Left ventricle myocardium inferior (tissue), 1 donor: ENCODE data around the gene VAT1L. TPM values are rescaled to one million over a fixed set of nuclear protein-coding genes. Genes with fewer than 3 reads are reported as not detected.
"Not testable (repeated sequence)": the region's sequence is repeated elsewhere in the genome, so short reads cannot be mapped to it uniquely, and the experiment has no call there.

Source experiments
- DNase-seq: peaks from one replicate; pipeline ENCODE4 v3.0.0-alpha.2; 2020
- H3K27ac ChIP-seq: fragments of 200-600 bp; replicated peaks from 2 replicates; pipeline ENCODE4 v1.8.0; 2021
- H3K27me3 ChIP-seq: fragments of 200-600 bp; 2 replicates; pipeline ENCODE4 v1.8.0; 2021; ENCODE audit warnings: low read depth
- H3K36me3 ChIP-seq: fragments of 200-600 bp; 2 replicates; pipeline ENCODE4 v1.8.0; 2021
- H3K4me1 ChIP-seq: fragments of 200-600 bp; 2 replicates; pipeline ENCODE4 v1.8.0; 2021
- H3K4me3 ChIP-seq: fragments of 200-600 bp; 2 replicates; pipeline ENCODE4 v1.8.0; 2021; ENCODE audit warnings: mild to moderate bottlenecking, moderate library complexity
- H3K9me3 ChIP-seq: fragments of 200-600 bp; replicated peaks from 2 replicates; pipeline ENCODE4 v1.8.0; 2021
- CTCF ChIP-seq: fragments of 200-600 bp; IDR thresholded peaks from 2 replicates; pipeline ENCODE4 v1.8.0; 2021; ENCODE audit warnings: antibody characterized with exemption, mild to moderate bottlenecking, borderline replicate concordance
- intact Hi-C: fragments of 100-400 bp; cut with micrococcal nuclease; formaldehyde crosslinking; loops from one replicate; pipeline ENCODE4 v1.11.0; 2022
- total RNA-seq: library from RNA; stranded (reverse); fragmentation: NEBNext Ultra II Directional; extraction: Animal tissue kit (Norgen Biotek cat#: 25700); gene quantifications from one replicate; pipeline ENCODE4 v1.2.1, GENCODE V29; 2021
- donor health status: DM: no; HTN: yes; CAD: no; lungs with severe emphysema.

Gene VAT1L
- total RNA-seq, 1 donor from 2014 or later = 13.1 TPM

- H3K36me3 ChIP-seq = no peaks in the 10 kb centered on the region
- intact Hi-C loops = no loop called here
- no peaks in the 10 kb centered on the region for H3K4me1 ChIP-seq
- H3K27me3 ChIP-seq = no peaks in the 10 kb centered on the region
- H3K4me3 ChIP-seq = no peak overlapping the region
- H3K27ac ChIP-seq = no peak overlapping the region
- no peak for DNase-seq
- H3K9me3 ChIP-seq = peaks cover 4% of the 10 kb centered on the region
- TF ChIP-seq CTCF = no peak
Observed at GRCh38 chr16:77939968-77940367, 151.6 kb downstream of the VAT1L start.

GRCh38 chr16:77943801-77944200 is 155.4 kb downstream of the VAT1L start:
- Histone ChIP-seq H3K36me3 (no peaks in the 10 kb centered on the region), H3K4me1 (no peaks in the 10 kb centered on the region), H3K9me3 (peaks cover 4% of the 10 kb centered on the region), H3K27me3 (no peaks in the 10 kb centered on the region), H3K27ac (no peak overlapping the region), H3K4me3 (no peak overlapping the region)
- intact Hi-C loops = no loop called here
- no peak for DNase-seq
- no peak for TF ChIP-seq CTCF

GRCh38 chr16:77944631-77945030 is 156.3 kb downstream of the VAT1L start:
- no peak for DNase-seq
- TF ChIP-seq CTCF = no peak
- intact Hi-C loops = no loop called here
- no peaks in the 10 kb centered on the region for H3K36me3 ChIP-seq
- H3K9me3 ChIP-seq = peaks cover 4% of the 10 kb centered on the region
- no peak overlapping the region for H3K27ac ChIP-seq
- no peaks in the 10 kb centered on the region for H3K27me3 ChIP-seq
- H3K4me3 ChIP-seq = no peak overlapping the region
- peaks cover 3% of the 10 kb centered on the region for H3K4me1 ChIP-seq

- Histone ChIP-seq H3K36me3 (no peaks in the 10 kb centered on the region), H3K27ac (no peak overlapping the region), H3K4me1 (peaks cover 3% of the 10 kb centered on the region), H3K9me3 (peaks cover 4% of the 10 kb centered on the region), H3K27me3 (no peaks in the 10 kb centered on the region), H3K4me3 (no peak overlapping the region)
- no peak for TF ChIP-seq CTCF
- no peak for DNase-seq
- intact Hi-C loops = no loop called here
Observed at GRCh38 chr16:77945126-77945525, 156.8 kb downstream of the VAT1L start.

- peaks cover 4% of the 10 kb centered on the region for H3K9me3 ChIP-seq
- H3K36me3 ChIP-seq = no peaks in the 10 kb centered on the region
- no peak overlapping the region for H3K27ac ChIP-seq
- no peak for DNase-seq
- intact Hi-C loops = no loop called here
- H3K4me3 ChIP-seq = no peak overlapping the region
- H3K4me1 ChIP-seq = peaks cover 3% of the 10 kb centered on the region
- TF ChIP-seq CTCF = no peak
- no peaks in the 10 kb centered on the region for H3K27me3 ChIP-seq
Observed at GRCh38 chr16:77946823-77947222, 158.5 kb downstream of the VAT1L start.

- intact Hi-C loops, H3K4me1 ChIP-seq, H3K36me3 ChIP-seq: not testable (repeated sequence)
Observed at GRCh38 chr16:77947590-77947989, 159.2 kb downstream of the VAT1L start.

More at GRCh38 chr16:77947590-77947989, 159.2 kb downstream of the VAT1L start:
- not testable (repeated sequence) for DNase-seq, H3K4me3 ChIP-seq, H3K27me3 ChIP-seq, H3K9me3 ChIP-seq, H3K27ac ChIP-seq
